Muscle of arm (tissue), 12 donors: ENCODE measurements around the gene CD14. TPM values are rescaled to one million over a fixed set of nuclear protein-coding genes. Genes with fewer than 3 reads are reported as not detected.
"Not testable (repeated sequence)": the region's sequence is repeated elsewhere in the genome, so short reads cannot be mapped to it uniquely, and the experiment has no call there.

Experiments used
- DNase-seq: peaks from one replicate; pipeline ENCODE4 v3.0.0-alpha.2; 2013
- polyA plus RNA-seq, 12 donors: library from polyadenylated mRNA; unstranded; fragments of 120-200 nt; gene quantifications; one replicate each; pipeline ENCODE4 v1.2.1, GENCODE V29; 2013; ENCODE audit not compliant: insufficient read length in 12 of 12

CD14 gene
- polyA plus RNA-seq, 12 donors, result 14.9 to 25.8 (median 17.4) TPM; not detected in 1

GRCh38 chr5:140638898-140639147 is 5.8 kb upstream of the CD14 start:
- not testable (repeated sequence) for DNase-seq

GRCh38 chr5:140637371-140638100 is 4.6 kb upstream of the CD14 start:
- DNase-seq, result no peak

GRCh38 chr5:140635291-140636257 is 2.6 kb upstream of the CD14 start:
- DNase-seq, result no peak

- no peak for DNase-seq
These were observed 1.1 kb upstream of the CD14 start for GRCh38 chr5:140634103-140634502.

GRCh38 chr5:140633501-140633900 is 526 bp upstream of the CD14 start:
- no peak for DNase-seq

- peak; percentile 36 for DNase-seq
These were observed 482 bp downstream of the CD14 start for GRCh38 chr5:140632366-140633020.

GRCh38 chr5:140631831-140632365 is 1.1 kb downstream of the CD14 start:
- DNase-seq, result no peak

- no peak for DNase-seq
These were observed 1.9 kb downstream of the CD14 start for GRCh38 chr5:140631036-140631417.

GRCh38 chr5:140630292-140631035 is 2.5 kb downstream of the CD14 start:
- DNase-seq, result no peak

GRCh38 chr5:140628711-140629110 is 4.3 kb downstream of the CD14 start:
- no peak for DNase-seq

GRCh38 chr5:140627972-140628371 is 5.0 kb downstream of the CD14 start:
- no peak for DNase-seq

- not testable (repeated sequence) for DNase-seq
These were observed 8.1 kb downstream of the CD14 start for GRCh38 chr5:140624886-140625285.

GRCh38 chr5:140623061-140623460 is 9.9 kb downstream of the CD14 start:
- not testable (repeated sequence) for DNase-seq

GRCh38 chr5:140622301-140622700 is 10.7 kb downstream of the CD14 start:
- no peak for DNase-seq

- DNase-seq, result no peak
These were observed 21.9 kb downstream of the CD14 start for GRCh38 chr5:140611020-140611521.

GRCh38 chr5:140609126-140609525 is 23.8 kb downstream of the CD14 start:
- no peak for DNase-seq

GRCh38 chr5:140608722-140609121 is 24.3 kb downstream of the CD14 start:
- no peak for DNase-seq

- no peak for DNase-seq
These were observed 25.9 kb downstream of the CD14 start for GRCh38 chr5:140607031-140607430.

GRCh38 chr5:140605879-140606278 is 27.1 kb downstream of the CD14 start:
- no peak for DNase-seq

GRCh38 chr5:140603734-140604133 is 29.2 kb downstream of the CD14 start:
- DNase-seq, result no peak

GRCh38 chr5:140603446-140603698 is 29.6 kb downstream of the CD14 start:
- not testable (repeated sequence) for DNase-seq

GRCh38 chr5:140602147-140602546 is 30.8 kb downstream of the CD14 start:
- DNase-seq, result no peak
